SK-N-SH (cell line): ENCODE data around the gene SPG11. TPM values are rescaled to one million over a fixed set of nuclear protein-coding genes. Genes with fewer than 3 reads are reported as not detected.

Source experiments
- CTCF ChIA-PET: fragments of 300-600, 350-600 bp; formaldehyde crosslinking; extraction: SDS; loops from one replicate; lab custom pipeline; 2021; lab: Yijun Ruan, JAX
- POLR2A ChIA-PET: fragments of 350-600 bp; sonication (Branson Sonifier 250); formaldehyde crosslinking; extraction: SDS; loops from one replicate; lab custom pipeline; 2020; ENCODE audit warnings: antibody characterized with exemption, inconsistent platforms; lab: Yijun Ruan, JAX
- DNase-seq: peaks from one replicate; pipeline ENCODE4 v3.0.0; 2012
- H2AFZ ChIP-seq: fragments of 200-600 bp; sonication (generic); 2 replicates; pipeline ENCODE4 v1.8.1; 2016; ENCODE audit warnings: antibody characterized with exemption, mild to moderate bottlenecking, low read depth
- H3F3A ChIP-seq: fragments of 200-600 bp; sonication (generic); replicated peaks from 2 replicates; pipeline ENCODE3; 2016; ENCODE audit warnings: antibody characterized with exemption, mild to moderate bottlenecking; ENCODE audit not compliant: insufficient read depth
- H3K27ac ChIP-seq, 2 experiments: fragments of 200-500 bp in 1 of 2; fragments of 200-600 bp in 1 of 2; sonication (Bioruptor generic) in 1 of 2; sonication (generic), shearing (Covaris generic) in 1 of 2; 2 replicates each; pipeline versions ENCODE4 v1.5.1 to v1.6.1; 2014 to 2016; ENCODE audit warnings: low read depth in 2 of 2, inconsistent platforms in 1 of 2, low read length in 1 of 2, mild to moderate bottlenecking in 1 of 2, mixed read lengths in 1 of 2
- H3K27me3 ChIP-seq: fragments of 200-600 bp; sonication (generic), shearing (Covaris generic); 2 replicates; pipeline ENCODE4 v1.6.1; 2016; ENCODE audit warnings: mixed run types; ENCODE audit not compliant: insufficient read depth
- H3K36me3 ChIP-seq, 2 experiments: fragments of 200-500 bp in 1 of 2; fragments of 200-600 bp in 1 of 2; sonication (Bioruptor generic) in 1 of 2; sonication (generic) in 1 of 2; replicated peaks in 1 of 2; 2 replicates each; pipeline versions ENCODE3 to v1.5.1; 2014 to 2016; ENCODE audit warnings: low read length in 1 of 2, mild to moderate bottlenecking in 1 of 2; ENCODE audit not compliant: insufficient read depth in 2 of 2, control insufficient read depth in 1 of 2
- H3K4me1 ChIP-seq, 2 experiments: fragments of 200-500 bp in 1 of 2; fragments of 200-600 bp in 1 of 2; sonication (Bioruptor generic) in 1 of 2; sonication (generic), shearing (Covaris generic) in 1 of 2; 2 replicates each; pipeline versions ENCODE4 v1.5.1 to v1.6.1; 2014 to 2016; ENCODE audit warnings: low read depth in 1 of 2, low read length in 1 of 2, mixed run types in 1 of 2; ENCODE audit not compliant: insufficient read depth in 2 of 2, control insufficient read depth in 1 of 2
- H3K4me2 ChIP-seq: fragments of 200-600 bp; sonication (generic), shearing (Covaris generic); 2 replicates; pipeline ENCODE4 v1.6.1; 2017; ENCODE audit warnings: mixed run types
- H3K4me3 ChIP-seq, 2 experiments: fragments of 200-500 bp in 1 of 2; fragments of 200-600 bp in 1 of 2; sonication (Bioruptor generic) in 1 of 2; sonication (generic), shearing (Covaris generic) in 1 of 2; 2 replicates each; pipeline versions ENCODE4 v1.5.1 to v1.8.1; 2014 to 2016; ENCODE audit warnings: low read depth in 2 of 2, inconsistent platforms in 1 of 2, low read length in 1 of 2, mild to moderate bottlenecking in 1 of 2, mixed read lengths in 1 of 2, moderate library complexity in 1 of 2
- H3K79me2 ChIP-seq: fragments of 200-600 bp; sonication (generic); 2 replicates; pipeline ENCODE4 v1.8.1; 2017; ENCODE audit warnings: mild to moderate bottlenecking; ENCODE audit not compliant: insufficient read depth
- H3K9ac ChIP-seq: fragments of 200-600 bp; sonication (generic); 2 replicates; pipeline ENCODE4 v1.6.1; 2017; ENCODE audit warnings: mixed run types
- H3K9me2 ChIP-seq: fragments of 200-600 bp; sonication (generic); 2 replicates; pipeline ENCODE4 v1.6.1; 2017; ENCODE audit warnings: mixed run types
- H3K9me3 ChIP-seq: fragments of 200-600 bp; sonication (generic); 2 replicates; pipeline ENCODE4 v1.6.1; 2017; ENCODE audit warnings: mixed run types, mild to moderate bottlenecking, moderate library complexity
- H4K20me1 ChIP-seq: fragments of 200-600 bp; sonication (generic); 2 replicates; pipeline ENCODE4 v1.6.1; 2017; ENCODE audit warnings: mild to moderate bottlenecking, mixed run types; ENCODE audit not compliant: insufficient read depth
- EZH2phosphoT487 ChIP-seq: fragments of 200-600 bp; sonication (generic); IDR thresholded peaks from 2 replicates; pipeline ENCODE4 v1.6.1; 2017; ENCODE audit warnings: low read depth, mixed run types, mild to moderate bottlenecking, antibody characterized with exemption, moderate library complexity, borderline replicate concordance
- FOSL2 ChIP-seq: IDR thresholded peaks from 2 replicates; pipeline ENCODE4 v1.4.0; 2012; ENCODE audit warnings: low read depth, mild to moderate bottlenecking, moderate library complexity, borderline replicate concordance
- FOXJ3 ChIP-seq: sonication (generic); formaldehyde crosslinking; IDR thresholded peaks from 2 replicates; pipeline ENCODE4 v1.5.1; 2020; ENCODE audit warnings: mild to moderate bottlenecking, missing genetic modification reagents
- IRF3 ChIP-seq: fragments of 150-350 bp; IDR thresholded peaks from 2 replicates; pipeline ENCODE4 v1.6.1; 2016; ENCODE audit warnings: mild to moderate bottlenecking, low read depth, low read length
- JUND ChIP-seq: IDR thresholded peaks from 2 replicates; pipeline ENCODE4 v1.4.0; 2012
- MAX ChIP-seq: IDR thresholded peaks from 2 replicates; pipeline ENCODE4 v1.4.0; 2012; ENCODE audit warnings: low read depth
- RAD21 ChIP-seq: IDR thresholded peaks from 2 replicates; pipeline ENCODE4 v1.6.1; 2012; ENCODE audit warnings: mild to moderate bottlenecking, low read length
- RCOR1 ChIP-seq: fragments of 150-350 bp; IDR thresholded peaks from 2 replicates; pipeline ENCODE4 v1.6.1; 2017; ENCODE audit warnings: antibody characterized with exemption, low read length
- REST ChIP-seq: IDR thresholded peaks from 2 replicates; pipeline ENCODE4 v1.6.1; 2012; ENCODE audit warnings: mild to moderate bottlenecking, low read depth, low read length, moderate library complexity
- SIN3A ChIP-seq: IDR thresholded peaks from 2 replicates; pipeline ENCODE4 v1.6.1; 2012; ENCODE audit warnings: low read depth, mild to moderate bottlenecking, low read length, moderate library complexity, borderline replicate concordance
- SMC3 ChIP-seq: IDR thresholded peaks from 2 replicates; pipeline ENCODE4 v1.6.1; 2012; ENCODE audit warnings: low read depth, low read length, improper control_type of control experiment
- TCF12 ChIP-seq: IDR thresholded peaks from 2 replicates; pipeline ENCODE4 v1.4.0; 2012
- YY1 ChIP-seq: IDR thresholded peaks from 2 replicates; pipeline ENCODE4 v1.4.0; 2012; ENCODE audit warnings: low read depth, mild to moderate bottlenecking
- ZBTB33 ChIP-seq: IDR thresholded peaks from 2 replicates; pipeline ENCODE4 v1.4.0; 2012; ENCODE audit warnings: low read depth, borderline replicate concordance
- whole genome bisulfite sequencing: methylation state at CpG from one replicate; pipeline ENCODE4 v1.1.6; 2017; ENCODE audit warnings: low lambda C conversion rate; 5-methylcytosine and 5-hydroxymethylcytosine counted together
- polyA plus RNA-seq, 3 experiments: library from polyadenylated mRNA; depleted of rRNA; stranded (reverse); fragments of >200 nt; gene quantifications; 2 replicates each; pipeline ENCODE4 v1.2.3, GENCODE V29; 2012

The SPG11 gene
- polyA plus RNA-seq, 1 of the 3 experiments (the other 2 are of a cell fraction) = 36.3 TPM

GRCh38 chr15:44682211-44682610, 18.7 kb upstream of the SPG11 start:
- Histone ChIP-seq H3F3A (no peaks in the 10 kb centered on the region), H3K9me3 (no peaks in the 10 kb centered on the region), H2AFZ (no peak overlapping the region), H3K4me3 (no peak overlapping the region), H3K27ac (no peak overlapping the region), H3K79me2 (no peaks in the 10 kb centered on the region), H3K4me2 (no peak overlapping the region), H3K4me1 (no peaks in the 10 kb centered on the region), H3K27me3 (peaks cover 3% of the 10 kb centered on the region; the same call in 1 of the 2 replicates), H3K9me2 (no peaks in the 10 kb centered on the region), H3K36me3 (no peaks in the 10 kb centered on the region), H4K20me1 (no peaks in the 10 kb centered on the region), H3K9ac (no peak overlapping the region)
- CTCF ChIA-PET = interaction anchor here (1.5 to 2.3 kb wide), 3 partner anchors 14 to 29 kb away, joined by 3 to 10 read pairs (median 3); partner anchors contain the start of genes B2M, PATL2 and SPG11
- TF ChIP-seq REST (no peak), RCOR1 (no peak), JUND (no peak), EZH2phosphoT487 (no peak), FOXJ3 (CRISPR knock-in tag) (no peak), SMC3 (no peak), FOSL2 (no peak), YY1 (no peak), MAX (no peak), SIN3A (no peak), RAD21 (no peak), TCF12 (no peak), IRF3 (no peak), ZBTB33 (no peak)
- DNase-seq = no peak
- whole genome bisulfite sequencing = 40% methylated on average over 2 of the region's 2 CpGs
- POLR2A ChIA-PET = no interaction called here
